Femur (tissue), 1 donor: Measurements from ENCODE around the gene PCSK5.

Source experiments
- DNase-seq: peaks from one replicate; pipeline ENCODE4 v3.0.0-alpha.2; 2017

The PCSK5 gene

GRCh38 chr9:75974016-75974766 lies 83.7 kb downstream of the PCSK5 start:
- DNase-seq: peak; percentile 62

- DNase-seq: no peak
These were observed 84.6 kb downstream of the PCSK5 start for GRCh38 chr9:75975071-75975470.

- DNase-seq: no peak
These were observed 86.1 kb downstream of the PCSK5 start for GRCh38 chr9:75976549-75976948.

- no peak for DNase-seq
These were observed 88.9 kb downstream of the PCSK5 start for GRCh38 chr9:75979362-75979761.

GRCh38 chr9:75983319-75984045 lies 93.0 kb downstream of the PCSK5 start:
- no peak for DNase-seq

GRCh38 chr9:75985515-75985914 lies 95.0 kb downstream of the PCSK5 start:
- no peak for DNase-seq

- DNase-seq: no peak
These were observed 98.2 kb downstream of the PCSK5 start for GRCh38 chr9:75988663-75989062.

- DNase-seq: no peak
These were observed 99.7 kb downstream of the PCSK5 start for GRCh38 chr9:75990156-75990555.

GRCh38 chr9:75990576-75991304 lies 100.3 kb downstream of the PCSK5 start:
- no peak for DNase-seq

- DNase-seq: no peak
These were observed 102.2 kb downstream of the PCSK5 start for GRCh38 chr9:75992482-75993206.

- no peak for DNase-seq
These were observed 103.0 kb downstream of the PCSK5 start for GRCh38 chr9:75993434-75993833.

- DNase-seq: no peak
These were observed 104.6 kb downstream of the PCSK5 start for GRCh38 chr9:75995066-75995465.

- DNase-seq: no peak
These were observed 106.3 kb downstream of the PCSK5 start for GRCh38 chr9:75996726-75997125.

GRCh38 chr9:75997206-75997605 lies 106.7 kb downstream of the PCSK5 start:
- no peak for DNase-seq

GRCh38 chr9:75998096-75998780 lies 107.8 kb downstream of the PCSK5 start:
- DNase-seq: no peak

- DNase-seq: no peak
These were observed 111.0 kb downstream of the PCSK5 start for GRCh38 chr9:76001459-76001858.

GRCh38 chr9:76003041-76003440 lies 112.6 kb downstream of the PCSK5 start:
- DNase-seq: no peak

- no peak for DNase-seq
These were observed 114.1 kb downstream of the PCSK5 start for GRCh38 chr9:76004526-76004925.

GRCh38 chr9:76007935-76008334 lies 117.5 kb downstream of the PCSK5 start:
- no peak for DNase-seq

GRCh38 chr9:76013809-76014208 lies 123.3 kb downstream of the PCSK5 start:
- DNase-seq: no peak

GRCh38 chr9:76018235-76018634 lies 127.8 kb downstream of the PCSK5 start:
- no peak for DNase-seq

GRCh38 chr9:76018761-76019160 lies 128.3 kb downstream of the PCSK5 start:
- no peak for DNase-seq
